Raji (cell line): Measurements from ENCODE around the gene AKT3.

Experiments used
- POLR2A ChIP-seq: IDR thresholded peaks from 2 replicates; pipeline ENCODE4 v1.6.1; 2011; ENCODE audit warnings: low read depth, low read length, control low read depth; ENCODE audit not compliant: insufficient read depth

The AKT3 gene

DNA sequence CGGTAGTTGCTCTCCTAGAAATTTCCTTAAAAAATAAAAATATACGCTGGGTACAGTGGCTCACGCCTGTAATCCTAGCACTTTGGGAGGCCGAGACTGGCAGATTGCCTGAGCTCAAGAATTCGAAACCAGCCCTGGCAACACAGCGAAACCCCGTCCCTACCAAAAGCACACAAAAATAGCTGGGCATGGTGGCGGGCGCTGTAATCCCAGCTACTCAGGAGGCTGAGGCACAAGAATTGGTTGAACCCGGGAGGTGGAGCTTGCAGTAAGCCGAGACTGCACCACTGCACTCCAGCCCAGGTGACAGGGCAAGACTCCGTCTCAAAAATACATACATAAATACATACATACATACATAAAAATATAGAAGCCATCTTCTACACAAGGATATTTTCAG, 262.8 kb downstream of the AKT3 start:
- TF ChIP-seq POLR2A, result no peak

DNA sequence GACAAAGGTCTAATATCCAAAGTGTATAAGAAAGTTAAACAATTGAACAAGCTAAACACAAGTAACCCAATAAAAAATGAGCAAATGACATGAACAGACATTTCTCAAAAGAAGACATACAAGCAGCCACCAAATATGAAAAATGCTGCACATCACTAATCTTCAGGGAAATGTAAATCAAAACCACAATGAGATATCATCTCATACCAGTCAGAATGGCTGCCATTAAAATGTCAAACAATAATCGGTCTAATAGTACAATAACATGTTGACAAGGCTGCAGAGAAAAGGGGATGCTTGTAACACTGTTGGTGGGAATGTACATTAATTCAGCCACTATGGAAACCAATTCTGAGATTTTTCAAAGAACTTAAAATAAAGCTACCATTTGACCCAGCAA, 264.1 kb downstream of the AKT3 start:
- TF ChIP-seq POLR2A, result no peak

DNA sequence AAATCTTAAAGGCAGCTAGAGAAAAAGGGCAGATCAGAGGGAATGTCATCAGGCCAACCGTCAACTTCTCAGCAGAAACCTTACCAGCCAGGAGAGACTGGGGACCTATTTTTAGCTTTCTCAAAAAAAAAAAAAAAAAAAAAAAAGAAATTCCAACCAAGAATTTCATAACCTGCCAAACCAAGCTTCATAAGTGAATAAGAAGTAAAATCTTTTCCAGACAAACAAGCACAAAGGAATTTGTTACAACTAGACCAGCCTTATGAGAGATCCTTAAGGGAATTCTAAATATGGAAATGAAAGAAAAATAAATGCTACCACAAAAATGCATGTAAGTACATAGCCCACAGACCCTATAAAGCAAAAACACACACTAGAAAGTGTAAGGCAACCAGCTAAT, 267.7 kb downstream of the AKT3 start:
- TF ChIP-seq POLR2A, result no peak

DNA sequence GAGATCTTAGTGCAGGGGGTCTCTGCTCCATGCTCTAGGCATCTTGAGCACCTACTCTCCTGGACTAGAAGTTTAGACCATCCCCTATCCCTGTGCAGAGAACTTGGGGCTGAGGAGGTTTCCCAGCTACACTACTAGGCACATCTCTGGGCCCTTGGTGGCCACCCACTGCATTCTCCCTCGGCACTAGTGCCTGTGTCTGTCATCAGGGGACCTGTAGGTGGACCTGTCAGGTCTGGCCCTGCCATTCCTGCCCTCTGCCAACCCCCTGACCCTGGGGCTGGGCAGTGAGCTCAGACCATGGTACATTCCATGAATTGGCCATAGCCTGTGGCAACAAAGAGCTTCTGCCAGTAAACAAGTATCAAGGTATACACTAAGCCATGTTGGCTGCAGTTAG, 269.1 kb downstream of the AKT3 start:
- no peak for TF ChIP-seq POLR2A

DNA sequence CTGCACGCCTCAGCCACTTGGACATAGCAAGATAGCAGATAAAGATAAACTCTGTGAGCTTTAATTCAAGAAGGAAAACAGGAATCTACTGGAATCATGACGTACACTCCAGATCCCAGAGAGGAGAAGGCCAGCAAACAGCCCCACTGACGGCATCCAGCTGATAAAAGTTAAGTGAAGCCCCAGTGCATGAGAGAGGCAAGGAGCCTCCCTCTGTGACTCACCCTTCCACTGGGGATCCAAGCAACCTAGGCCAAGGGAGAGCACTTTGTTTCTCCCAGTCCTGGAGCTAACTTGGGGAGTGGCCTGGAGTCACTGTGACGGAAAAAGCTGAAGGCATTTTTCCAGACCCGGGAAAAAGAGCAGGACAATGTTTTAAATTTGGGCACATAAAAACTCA, 270.0 kb downstream of the AKT3 start:
- no peak for TF ChIP-seq POLR2A

DNA sequence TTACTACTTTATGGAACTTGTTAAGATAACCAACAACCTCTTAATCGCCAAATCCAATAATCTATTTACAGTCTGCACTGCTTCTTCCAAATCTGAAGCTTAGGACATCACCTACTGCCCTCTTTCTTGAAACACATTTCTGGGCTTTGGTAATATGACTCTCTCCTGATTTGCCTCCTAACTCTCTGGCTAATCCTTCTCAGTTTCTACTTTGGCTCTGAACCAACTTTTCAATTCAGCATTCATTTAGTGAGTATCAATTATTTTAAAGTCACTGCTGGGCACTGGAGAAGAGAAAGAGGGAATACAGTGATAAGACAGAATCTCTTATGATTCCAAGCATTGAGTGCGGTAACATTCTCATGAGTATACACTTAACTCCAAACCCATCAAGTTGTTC, 275.0 kb downstream of the AKT3 start:
- TF ChIP-seq POLR2A, result no peak

DNA sequence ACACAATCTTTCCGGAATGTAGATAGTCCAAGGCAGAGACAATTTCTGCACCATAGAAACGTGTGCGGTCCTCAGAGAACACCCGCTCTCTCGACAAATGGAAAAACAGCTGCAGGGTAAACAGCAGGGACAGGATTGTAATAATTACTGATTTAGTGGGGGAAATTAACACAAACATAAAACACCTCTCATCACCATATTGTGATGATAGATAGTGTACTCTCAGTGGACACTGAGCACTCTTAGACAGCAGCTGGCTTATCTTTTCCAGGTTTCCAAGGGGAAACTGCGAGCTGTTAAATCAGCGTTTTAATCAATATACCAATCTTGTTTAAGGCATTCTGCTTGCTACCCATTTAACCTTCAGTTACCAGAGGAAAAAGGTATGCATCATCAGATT, 277.1 kb downstream of the AKT3 start:
- no peak for TF ChIP-seq POLR2A

DNA sequence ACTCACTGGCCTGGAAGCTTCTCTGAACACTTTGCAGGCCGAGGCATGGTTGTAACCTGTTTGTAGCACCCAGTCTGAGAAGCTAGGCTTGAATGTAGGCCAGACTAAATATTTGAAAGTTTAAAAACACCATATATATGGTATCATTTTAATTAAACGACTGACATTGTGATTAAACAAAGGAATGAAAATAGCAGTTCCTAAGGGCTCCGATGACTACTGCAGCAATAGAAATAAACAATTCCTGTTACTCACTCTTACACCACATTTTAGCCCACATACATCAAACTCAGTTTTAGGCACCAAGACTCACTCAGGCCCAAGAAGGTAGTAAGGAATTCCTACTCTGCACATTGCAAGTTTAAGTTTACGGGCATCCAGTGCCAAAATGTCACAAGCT, 281.2 kb downstream of the AKT3 start:
- TF ChIP-seq POLR2A, result no peak

DNA sequence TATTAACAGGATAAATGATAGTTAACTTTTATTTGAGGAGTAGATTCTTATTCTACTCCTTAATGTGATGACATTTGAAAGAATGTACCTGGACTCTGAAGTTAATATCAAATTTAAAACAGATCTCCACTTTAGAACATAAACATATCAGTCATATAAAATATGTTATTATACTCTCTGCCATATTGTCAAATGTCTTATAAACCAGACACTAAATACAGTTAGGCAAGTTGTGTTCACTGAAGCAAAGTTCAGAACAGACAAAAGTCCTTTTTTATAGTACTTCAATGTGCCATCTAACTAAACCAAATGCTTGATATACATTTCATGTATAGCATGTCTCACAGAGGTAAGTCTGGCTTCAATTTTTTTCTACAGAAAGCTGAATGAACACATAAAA, 285.2 kb downstream of the AKT3 start:
- no peak for TF ChIP-seq POLR2A

DNA sequence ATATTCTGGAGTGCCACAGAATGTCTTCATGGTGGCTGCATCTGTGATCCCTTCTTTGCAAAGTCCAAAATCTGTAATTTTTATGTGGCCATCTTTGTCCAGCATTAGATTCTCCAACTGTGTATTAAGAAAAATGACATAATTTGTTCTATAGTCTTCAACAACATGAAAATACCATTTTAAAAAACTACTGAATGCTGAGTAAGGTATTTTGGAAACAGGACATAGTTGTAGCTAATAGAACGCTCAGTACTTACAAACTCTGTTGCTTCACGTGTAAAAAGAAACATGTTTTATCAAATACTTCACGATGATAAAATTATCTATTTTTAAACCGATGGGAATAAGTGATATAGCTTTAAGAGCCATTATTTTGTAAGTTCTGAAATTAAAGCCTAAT, 286.3 kb downstream of the AKT3 start:
- no peak for TF ChIP-seq POLR2A

DNA sequence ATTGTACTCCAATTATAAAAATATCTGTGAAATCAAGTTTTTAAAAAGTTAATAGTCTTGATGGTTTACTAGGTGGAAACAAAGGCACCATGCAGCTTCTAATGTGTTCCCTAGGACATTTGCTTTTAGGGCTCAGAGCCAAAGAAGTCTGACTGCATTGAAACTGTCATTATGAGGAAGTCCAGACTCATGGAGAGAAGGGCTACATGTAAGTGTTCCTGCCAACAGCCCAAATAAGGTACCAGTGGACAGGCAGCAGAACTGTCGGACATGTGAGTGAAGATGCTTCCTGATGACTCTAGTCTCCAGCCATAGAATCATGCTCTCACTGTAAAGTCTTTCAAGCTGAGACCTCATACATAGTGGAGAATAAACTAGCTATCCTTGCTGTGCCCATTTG, 287.6 kb downstream of the AKT3 start:
- no peak for TF ChIP-seq POLR2A

DNA sequence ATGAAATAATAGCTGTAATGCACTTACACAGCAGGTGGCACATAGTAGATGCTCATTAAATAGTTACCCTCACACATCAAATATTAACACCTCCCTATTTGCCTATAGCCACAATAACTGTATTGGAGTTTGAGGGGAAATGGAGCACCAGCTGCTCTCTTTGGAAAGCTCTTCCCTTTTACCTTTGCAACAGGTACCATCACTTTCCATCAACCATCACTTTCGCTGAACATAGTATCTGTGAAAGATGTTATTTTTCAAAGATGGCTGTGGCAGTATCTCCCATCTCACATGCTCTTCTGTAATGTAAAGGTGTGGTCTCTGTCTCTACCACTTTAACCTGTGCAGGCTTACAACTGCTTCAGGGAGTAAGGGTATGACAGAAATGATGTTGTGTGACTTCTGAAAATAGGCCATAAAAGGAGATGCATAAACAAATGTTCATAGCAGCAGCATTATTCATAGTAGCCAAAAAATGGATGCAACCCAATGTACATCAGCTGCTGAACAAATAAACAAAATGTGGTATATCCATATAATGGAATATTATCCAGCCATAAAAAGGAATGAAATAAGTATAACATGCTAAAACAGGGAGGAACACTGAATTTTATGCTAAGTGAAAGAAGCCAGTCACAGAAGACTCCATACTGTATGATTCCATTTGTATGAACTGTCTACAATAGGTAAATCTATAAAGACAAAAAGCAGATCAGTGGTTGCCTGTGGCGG, 288.3 kb downstream of the AKT3 start:
- no peak for TF ChIP-seq POLR2A

DNA sequence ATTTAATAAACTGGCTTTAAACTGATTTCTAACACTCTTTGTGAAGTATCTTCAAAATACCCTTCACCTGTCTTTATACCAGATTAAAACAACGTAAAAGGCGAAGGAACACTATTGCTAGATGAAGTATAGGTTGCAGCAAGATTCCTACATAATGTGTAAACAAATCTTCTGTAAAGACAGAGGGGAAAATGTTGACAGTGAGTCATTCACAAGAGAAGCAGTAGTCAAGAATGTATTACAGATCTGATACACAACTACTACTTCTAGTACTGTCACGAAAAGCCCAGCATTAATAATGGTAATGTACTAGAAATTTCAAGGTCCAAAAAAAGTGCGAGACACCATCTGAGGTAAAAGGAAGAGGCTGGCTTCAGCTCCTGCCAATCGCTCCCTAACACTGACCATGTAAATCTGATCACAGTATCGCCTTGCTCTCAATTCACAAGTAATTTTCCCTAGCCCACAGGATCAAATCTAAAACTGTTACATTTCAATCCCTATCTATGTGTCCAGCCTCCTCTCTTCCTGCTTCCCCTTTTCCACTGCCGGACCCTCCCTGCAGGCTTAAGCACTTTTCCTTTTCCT, 290.4 kb downstream of the AKT3 start:
- TF ChIP-seq POLR2A, result no peak

DNA sequence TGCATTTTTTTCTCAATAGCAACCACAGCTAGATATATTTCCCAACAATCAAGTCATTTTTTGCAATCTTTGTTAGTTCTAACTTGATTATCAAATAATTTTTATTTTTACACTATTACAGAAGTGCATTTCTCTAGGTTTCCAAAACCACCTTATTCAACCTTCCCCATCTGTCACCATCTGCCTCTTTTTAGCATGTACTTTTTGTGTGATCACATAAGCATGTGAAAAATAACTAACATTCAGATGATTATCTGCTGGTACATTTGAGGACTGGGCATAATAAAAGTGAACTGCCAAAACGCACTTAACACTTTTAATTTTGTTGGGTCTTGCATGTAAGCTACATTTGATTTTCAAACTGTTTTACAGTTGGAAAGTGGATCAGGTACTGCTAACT, 291.5 kb downstream of the AKT3 start:
- no peak for TF ChIP-seq POLR2A

DNA sequence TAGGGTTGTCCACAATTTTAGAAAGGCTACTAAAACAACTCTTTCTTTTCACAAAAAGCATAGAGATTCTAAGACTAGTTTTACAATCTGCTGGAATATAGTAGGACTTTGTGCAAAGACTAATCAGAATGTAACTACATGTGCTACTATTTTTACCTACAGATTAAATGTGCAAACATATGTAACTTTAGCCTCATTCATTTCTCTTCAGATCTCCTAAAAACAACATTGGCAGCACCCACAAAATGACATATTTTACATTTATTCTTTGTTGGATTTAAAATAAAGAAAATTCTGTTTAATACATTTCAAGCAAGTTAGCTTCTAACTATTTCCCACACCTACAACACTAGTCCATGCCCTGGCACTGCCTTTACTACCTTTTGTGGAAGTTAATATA, 292.2 kb downstream of the AKT3 start:
- TF ChIP-seq POLR2A, result no peak

DNA sequence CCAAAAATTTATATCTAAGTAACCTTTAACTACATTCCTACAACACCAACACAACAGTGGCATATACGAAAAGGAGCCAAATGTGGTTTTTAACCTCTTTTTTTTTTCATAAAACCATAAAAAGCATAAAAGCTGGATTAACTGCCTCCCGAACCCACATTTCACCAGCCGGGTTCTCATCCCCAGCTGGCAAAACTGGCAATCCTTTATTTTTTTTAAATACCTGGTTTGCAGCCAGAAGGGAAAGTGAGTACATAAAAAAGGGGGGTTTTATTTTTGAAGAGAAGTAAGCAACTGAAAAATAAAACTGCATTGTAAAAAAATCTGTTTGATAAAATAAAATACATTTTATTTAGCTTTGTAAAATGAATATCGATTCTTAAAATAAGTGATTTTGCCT, 295.4 kb downstream of the AKT3 start:
- TF ChIP-seq POLR2A, result no peak

DNA sequence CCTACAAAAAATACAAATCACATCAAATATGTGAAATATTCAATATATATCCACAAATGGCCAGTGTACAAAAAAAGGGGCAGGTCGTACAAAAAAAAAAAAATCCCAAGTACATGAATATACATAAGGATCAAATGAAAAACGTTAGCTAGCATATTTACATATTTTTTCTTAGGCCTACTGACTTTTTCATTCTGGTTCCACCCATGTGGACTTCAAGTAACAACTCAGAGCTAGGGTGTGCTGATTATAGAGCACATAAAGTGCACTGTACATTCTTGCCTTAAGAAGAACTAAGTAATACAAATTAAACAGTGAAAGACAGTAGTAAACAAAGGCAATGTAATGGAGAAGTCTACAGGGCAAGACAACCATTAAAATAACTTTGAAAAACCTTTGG, 297.0 kb downstream of the AKT3 start:
- no peak for TF ChIP-seq POLR2A

DNA sequence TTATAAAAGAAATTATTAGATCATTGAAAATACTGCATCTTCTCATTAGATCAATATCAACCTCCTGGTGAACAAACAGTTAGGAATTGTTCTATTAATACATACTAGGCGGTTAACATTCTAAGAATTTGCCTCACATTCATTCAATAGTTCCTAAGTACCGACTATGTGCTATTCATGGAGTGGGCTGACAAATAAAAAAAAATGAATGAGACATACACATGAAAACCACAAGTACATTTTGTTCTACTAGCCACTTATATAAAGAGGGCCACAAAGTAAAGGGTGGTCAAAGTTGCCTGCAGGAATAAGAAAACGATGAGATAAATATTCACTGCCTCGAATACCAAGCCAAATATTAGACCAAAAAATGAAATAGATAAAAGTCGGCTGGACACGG, 299.8 kb downstream of the AKT3 start:
- TF ChIP-seq POLR2A, result no peak

DNA sequence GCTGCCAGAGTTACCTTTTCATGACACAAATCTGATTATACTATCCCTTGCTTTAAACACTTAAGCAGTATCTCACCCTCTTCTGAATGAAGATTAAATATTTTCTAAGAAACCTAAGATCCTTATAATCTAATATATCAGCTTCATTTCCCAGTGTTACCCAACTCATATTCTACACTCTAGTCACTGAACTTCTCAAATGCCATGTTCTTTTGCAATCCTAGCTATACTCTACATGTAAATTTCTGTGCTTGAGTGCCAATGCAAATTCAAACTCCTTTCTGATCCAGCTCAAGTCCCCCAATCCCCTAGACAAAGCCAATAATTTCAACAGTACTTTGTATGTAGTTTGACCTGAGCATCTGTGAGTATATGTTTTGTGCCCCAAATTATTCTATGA, 300.3 kb downstream of the AKT3 start:
- no peak for TF ChIP-seq POLR2A
